GM12878 (cell line): Measurements from ENCODE around the gene MAFF. TPM values are rescaled to one million over a fixed set of nuclear protein-coding genes. Genes with fewer than 3 reads are reported as not detected.

Source experiments
- BCL11A ChIP-seq: IDR thresholded peaks from 2 replicates; pipeline ENCODE4 v1.6.1; 2011; ENCODE audit warnings: low read depth, low read length
- BHLHE40 ChIP-seq, 2 experiments: fragments of 450-650 bp in 1 of 2; IDR thresholded peaks; 2 replicates each; pipeline ENCODE4 v1.6.1; 2011 to 2017; ENCODE audit warnings: low read depth in 2 of 2, borderline replicate concordance in 1 of 2, improper control_type of control experiment in 1 of 2, low read length in 1 of 2, mild to moderate bottlenecking in 1 of 2
- CHD2 ChIP-seq: IDR thresholded peaks from 2 replicates; pipeline ENCODE4 v1.6.1; 2011; ENCODE audit warnings: low read depth, low read length, improper control_type of control experiment, borderline replicate concordance
- ESRRA ChIP-seq: IDR thresholded peaks from 2 replicates; pipeline ENCODE4 v1.6.1; 2012; ENCODE audit warnings: mild to moderate bottlenecking, low read length, improper control_type of control experiment
- FOS ChIP-seq: IDR thresholded peaks from 3 replicates; pipeline ENCODE4 v1.6.1; 2011; ENCODE audit warnings: borderline replicate concordance; ENCODE audit not compliant: insufficient read length; ENCODE audit errors: extremely low read depth
- FOXK2 ChIP-seq: fragments of 450-650 bp; IDR thresholded peaks from 2 replicates; pipeline ENCODE4 v1.6.1; 2017; ENCODE audit warnings: mild to moderate bottlenecking, moderate library complexity
- GATAD2B ChIP-seq: fragments of 450-650 bp; conservative IDR thresholded peaks from 2 replicates; pipeline ENCODE4 v1.6.1; 2017; ENCODE audit warnings: low read depth, mild to moderate bottlenecking, moderate library complexity
- HDGF ChIP-seq: fragments of 450-650 bp; IDR thresholded peaks from 2 replicates; pipeline ENCODE4 v1.6.1; 2016; ENCODE audit warnings: antibody characterized with exemption
- IKZF1 ChIP-seq: fragments of 450-650 bp; conservative IDR thresholded peaks from 2 replicates; pipeline ENCODE4 v1.6.1; 2017; ENCODE audit warnings: antibody characterized with exemption, mild to moderate bottlenecking
- NR2F1 ChIP-seq: fragments of 450-650 bp; conservative IDR thresholded peaks from 2 replicates; pipeline ENCODE4 v1.6.1; 2017; ENCODE audit warnings: mild to moderate bottlenecking
- PAX8 ChIP-seq: fragments of 450-650 bp; IDR thresholded peaks from 2 replicates; pipeline ENCODE4 v1.6.1; 2017; ENCODE audit warnings: mild to moderate bottlenecking, moderate library complexity
- RCOR1 ChIP-seq: conservative IDR thresholded peaks from 2 replicates; pipeline ENCODE4 v1.6.1; 2012; ENCODE audit warnings: low read depth, low read length, improper control_type of control experiment
- RFX5 ChIP-seq: IDR thresholded peaks from 2 replicates; pipeline ENCODE4 v1.6.1; 2011; ENCODE audit warnings: low read depth, low read length, improper control_type of control experiment
- SMC3 ChIP-seq: IDR thresholded peaks from 2 replicates; pipeline ENCODE4 v1.6.1; 2011; ENCODE audit warnings: low read length, improper control_type of control experiment, borderline replicate concordance
- SPI1 ChIP-seq: IDR thresholded peaks from 2 replicates; pipeline ENCODE4 v1.6.1; 2011; ENCODE audit warnings: low read depth, mild to moderate bottlenecking, low read length, moderate library complexity, borderline replicate concordance; ENCODE audit not compliant: insufficient read depth
- YBX1 ChIP-seq: fragments of 450-650 bp; IDR thresholded peaks from 2 replicates; pipeline ENCODE4 v1.6.1; 2016; ENCODE audit warnings: antibody characterized with exemption
- polyA plus RNA-seq, 11 experiments: library from polyadenylated mRNA; depleted of rRNA in 4 of 11; unstranded in 6 of 11; stranded (reverse) in 5 of 11; fragments of >200 nt; fragmentation: Nextera tagmentation in 4 of 11; fragmentation: Illumina TruSeq in 1 of 11; extraction: Ambion mirVana in 4 of 11; extraction: Trizol in 1 of 11; gene quantifications; 1 replicate in 1 of 11; 2 replicates in 10 of 11; pipeline versions ENCODE4 v1.2.1 to v1.2.3, GENCODE V29; 2011 to 2016; ENCODE audit warnings: inconsistent platforms in 2 of 11, missing spikeins in 2 of 11, low read depth in 1 of 11
- total RNA-seq, 4 experiments: library from RNA; depleted of rRNA in 3 of 4; stranded (reverse); fragments of >200 nt in 3 of 4; fragmentation: Illumina TruSeq in 1 of 4; extraction: Trizol in 1 of 4; gene quantifications; 2 replicates each; pipeline versions ENCODE4 v1.2.1 to v1.2.3, GENCODE V29; 2013 to 2021
- TF ChIP-seq, protein P1 (sequence below): fragments of 450-650 bp; IDR thresholded peaks from 2 replicates; pipeline ENCODE4 v1.6.1; 2017; ENCODE audit warnings: borderline replicate concordance
- TF ChIP-seq, protein P2 (sequence below): IDR thresholded peaks from 2 replicates; pipeline ENCODE4 v1.6.1; 2011; ENCODE audit warnings: low read depth, mild to moderate bottlenecking, low read length, moderate library complexity, borderline replicate concordance; ENCODE audit errors: extremely low read depth
- TF ChIP-seq, protein P3 (sequence below): fragments of 450-650 bp; IDR thresholded peaks from 2 replicates; pipeline ENCODE4 v1.6.1; 2017; ENCODE audit warnings: low read depth, mild to moderate bottlenecking, moderate library complexity
- TF ChIP-seq, protein P4 (sequence below): fragments of 150-350 bp; IDR thresholded peaks from 2 replicates; pipeline ENCODE4 v1.6.1; 2014; ENCODE audit warnings: mild to moderate bottlenecking, low read depth, low read length
- TF ChIP-seq, protein P5 (sequence below): IDR thresholded peaks from 2 replicates; pipeline ENCODE4 v1.6.1; 2011; ENCODE audit warnings: borderline replicate concordance, low read depth, mild to moderate bottlenecking, moderate library complexity, mixed read lengths, low read length; ENCODE audit not compliant: insufficient read depth; ENCODE audit errors: extremely low read length
- TF ChIP-seq, protein P6 (sequence below): fragments of 450-650 bp; IDR thresholded peaks from 2 replicates; pipeline ENCODE4 v1.6.1; 2017; ENCODE audit warnings: mild to moderate bottlenecking, low read depth, inconsistent platforms; ENCODE audit not compliant: poor library complexity, severe bottlenecking

Gene MAFF
- total and polyA plus RNA-seq, 10 of the 15 experiments (the other 5 are each of a cell fraction or from before 2014, with no cell fraction given), result 0.22 to 2.3 (median 0.81) TPM; not detected in 1

DNA sequence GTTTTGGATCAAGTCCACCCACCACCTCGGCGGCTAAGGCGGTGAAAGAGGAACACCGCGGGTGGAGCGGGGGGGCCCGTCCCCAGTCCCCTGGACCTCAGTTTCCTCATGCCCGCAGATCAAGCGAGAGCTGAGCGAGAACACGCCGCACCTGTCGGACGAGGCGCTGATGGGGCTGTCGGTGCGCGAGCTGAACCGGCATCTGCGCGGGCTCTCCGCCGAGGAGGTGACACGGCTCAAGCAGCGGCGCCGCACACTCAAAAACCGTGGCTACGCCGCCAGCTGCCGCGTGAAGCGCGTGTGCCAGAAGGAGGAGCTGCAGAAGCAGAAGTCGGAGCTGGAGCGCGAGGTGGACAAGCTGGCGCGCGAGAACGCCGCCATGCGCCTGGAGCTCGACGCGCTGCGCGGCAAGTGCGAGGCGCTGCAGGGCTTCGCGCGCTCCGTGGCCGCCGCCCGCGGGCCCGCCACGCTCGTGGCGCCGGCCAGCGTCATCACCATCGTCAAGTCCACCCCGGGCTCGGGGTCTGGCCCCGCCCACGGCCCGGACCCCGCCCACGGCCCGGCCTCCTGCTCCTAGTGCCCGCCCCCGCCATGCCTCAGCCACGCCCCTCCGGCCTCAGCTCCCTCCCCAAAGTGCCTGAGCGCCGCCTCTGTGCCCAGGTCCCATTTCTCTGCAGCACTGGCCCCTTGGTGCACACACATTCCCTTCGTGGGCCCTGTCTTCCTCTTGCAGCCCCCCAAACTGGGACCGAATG, 12.7 kb downstream of the MAFF start (continued):
- TF ChIP-seq, protein P1, sequence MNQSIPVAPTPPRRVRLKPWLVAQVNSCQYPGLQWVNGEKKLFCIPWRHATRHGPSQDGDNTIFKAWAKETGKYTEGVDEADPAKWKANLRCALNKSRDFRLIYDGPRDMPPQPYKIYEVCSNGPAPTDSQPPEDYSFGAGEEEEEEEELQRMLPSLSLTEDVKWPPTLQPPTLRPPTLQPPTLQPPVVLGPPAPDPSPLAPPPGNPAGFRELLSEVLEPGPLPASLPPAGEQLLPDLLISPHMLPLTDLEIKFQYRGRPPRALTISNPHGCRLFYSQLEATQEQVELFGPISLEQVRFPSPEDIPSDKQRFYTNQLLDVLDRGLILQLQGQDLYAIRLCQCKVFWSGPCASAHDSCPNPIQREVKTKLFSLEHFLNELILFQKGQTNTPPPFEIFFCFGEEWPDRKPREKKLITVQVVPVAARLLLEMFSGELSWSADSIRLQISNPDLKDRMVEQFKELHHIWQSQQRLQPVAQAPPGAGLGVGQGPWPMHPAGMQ, result no peak
- TF ChIP-seq GATAD2B, result peak; percentile 69
- TF ChIP-seq, protein P2, sequence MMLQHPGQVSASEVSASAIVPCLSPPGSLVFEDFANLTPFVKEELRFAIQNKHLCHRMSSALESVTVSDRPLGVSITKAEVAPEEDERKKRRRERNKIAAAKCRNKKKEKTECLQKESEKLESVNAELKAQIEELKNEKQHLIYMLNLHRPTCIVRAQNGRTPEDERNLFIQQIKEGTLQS, result no peak
- TF ChIP-seq YBX1, result no peak
- TF ChIP-seq RFX5, result no peak
- TF ChIP-seq, protein P3, sequence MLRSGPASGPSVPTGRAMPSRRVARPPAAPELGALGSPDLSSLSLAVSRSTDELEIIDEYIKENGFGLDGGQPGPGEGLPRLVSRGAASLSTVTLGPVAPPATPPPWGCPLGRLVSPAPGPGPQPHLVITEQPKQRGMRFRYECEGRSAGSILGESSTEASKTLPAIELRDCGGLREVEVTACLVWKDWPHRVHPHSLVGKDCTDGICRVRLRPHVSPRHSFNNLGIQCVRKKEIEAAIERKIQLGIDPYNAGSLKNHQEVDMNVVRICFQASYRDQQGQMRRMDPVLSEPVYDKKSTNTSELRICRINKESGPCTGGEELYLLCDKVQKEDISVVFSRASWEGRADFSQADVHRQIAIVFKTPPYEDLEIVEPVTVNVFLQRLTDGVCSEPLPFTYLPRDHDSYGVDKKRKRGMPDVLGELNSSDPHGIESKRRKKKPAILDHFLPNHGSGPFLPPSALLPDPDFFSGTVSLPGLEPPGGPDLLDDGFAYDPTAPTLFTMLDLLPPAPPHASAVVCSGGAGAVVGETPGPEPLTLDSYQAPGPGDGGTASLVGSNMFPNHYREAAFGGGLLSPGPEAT, result peak; percentile 14; the same call in 1 of the 2 replicates
- TF ChIP-seq, protein P4, sequence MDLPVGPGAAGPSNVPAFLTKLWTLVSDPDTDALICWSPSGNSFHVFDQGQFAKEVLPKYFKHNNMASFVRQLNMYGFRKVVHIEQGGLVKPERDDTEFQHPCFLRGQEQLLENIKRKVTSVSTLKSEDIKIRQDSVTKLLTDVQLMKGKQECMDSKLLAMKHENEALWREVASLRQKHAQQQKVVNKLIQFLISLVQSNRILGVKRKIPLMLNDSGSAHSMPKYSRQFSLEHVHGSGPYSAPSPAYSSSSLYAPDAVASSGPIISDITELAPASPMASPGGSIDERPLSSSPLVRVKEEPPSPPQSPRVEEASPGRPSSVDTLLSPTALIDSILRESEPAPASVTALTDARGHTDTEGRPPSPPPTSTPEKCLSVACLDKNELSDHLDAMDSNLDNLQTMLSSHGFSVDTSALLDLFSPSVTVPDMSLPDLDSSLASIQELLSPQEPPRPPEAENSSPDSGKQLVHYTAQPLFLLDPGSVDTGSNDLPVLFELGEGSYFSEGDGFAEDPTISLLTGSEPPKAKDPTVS, result no peak
- TF ChIP-seq, protein P5, sequence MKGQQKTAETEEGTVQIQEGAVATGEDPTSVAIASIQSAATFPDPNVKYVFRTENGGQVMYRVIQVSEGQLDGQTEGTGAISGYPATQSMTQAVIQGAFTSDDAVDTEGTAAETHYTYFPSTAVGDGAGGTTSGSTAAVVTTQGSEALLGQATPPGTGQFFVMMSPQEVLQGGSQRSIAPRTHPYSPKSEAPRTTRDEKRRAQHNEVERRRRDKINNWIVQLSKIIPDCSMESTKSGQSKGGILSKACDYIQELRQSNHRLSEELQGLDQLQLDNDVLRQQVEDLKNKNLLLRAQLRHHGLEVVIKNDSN, result no peak
- no peak for TF ChIP-seq FOS
- TF ChIP-seq, protein P6, sequence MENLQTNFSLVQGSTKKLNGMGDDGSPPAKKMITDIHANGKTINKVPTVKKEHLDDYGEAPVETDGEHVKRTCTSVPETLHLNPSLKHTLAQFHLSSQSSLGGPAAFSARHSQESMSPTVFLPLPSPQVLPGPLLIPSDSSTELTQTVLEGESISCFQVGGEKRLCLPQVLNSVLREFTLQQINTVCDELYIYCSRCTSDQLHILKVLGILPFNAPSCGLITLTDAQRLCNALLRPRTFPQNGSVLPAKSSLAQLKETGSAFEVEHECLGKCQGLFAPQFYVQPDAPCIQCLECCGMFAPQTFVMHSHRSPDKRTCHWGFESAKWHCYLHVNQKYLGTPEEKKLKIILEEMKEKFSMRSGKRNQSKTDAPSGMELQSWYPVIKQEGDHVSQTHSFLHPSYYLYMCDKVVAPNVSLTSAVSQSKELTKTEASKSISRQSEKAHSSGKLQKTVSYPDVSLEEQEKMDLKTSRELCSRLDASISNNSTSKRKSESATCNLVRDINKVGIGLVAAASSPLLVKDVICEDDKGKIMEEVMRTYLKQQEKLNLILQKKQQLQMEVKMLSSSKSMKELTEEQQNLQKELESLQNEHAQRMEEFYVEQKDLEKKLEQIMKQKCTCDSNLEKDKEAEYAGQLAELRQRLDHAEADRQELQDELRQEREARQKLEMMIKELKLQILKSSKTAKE, result no peak
- peak; percentile 15; the same call in 1 of the 2 replicates for TF ChIP-seq SPI1
- TF ChIP-seq BCL11A, result no peak
- peak; percentile 39; the same call in 1 of the 2 replicates for TF ChIP-seq NR2F1
- no peak for TF ChIP-seq PAX8
- no peak for TF ChIP-seq HDGF
- TF ChIP-seq IKZF1, result peak; percentile 66; the same call in 1 of the 2 replicates
- no peak for TF ChIP-seq ESRRA
- no peak for TF ChIP-seq RCOR1
- TF ChIP-seq SMC3, result no peak
- no peak for TF ChIP-seq CHD2
- TF ChIP-seq BHLHE40 (IDR thresholded peaks at IDR 0.05; ENCODE audit: borderline replicate concordance in 1 of 2, low read depth in 2 of 2, low read length in 1 of 2), result peak in 1 of 2 experiments; percentile 68; a peak in 2 of 4 replicates
- no peak for TF ChIP-seq FOXK2
